ENCODE measurements around the gene RABGAP1L. TPM values are rescaled to one million over a fixed set of nuclear protein-coding genes. Genes with fewer than 3 reads are reported as not detected.

The RABGAP1L gene
- total and polyA plus RNA-seq, 2 of the 8 experiments (the other 6 are each of a cell fraction or from before 2014, with no cell fraction given): 33.3 to 156 TPM

DNA sequence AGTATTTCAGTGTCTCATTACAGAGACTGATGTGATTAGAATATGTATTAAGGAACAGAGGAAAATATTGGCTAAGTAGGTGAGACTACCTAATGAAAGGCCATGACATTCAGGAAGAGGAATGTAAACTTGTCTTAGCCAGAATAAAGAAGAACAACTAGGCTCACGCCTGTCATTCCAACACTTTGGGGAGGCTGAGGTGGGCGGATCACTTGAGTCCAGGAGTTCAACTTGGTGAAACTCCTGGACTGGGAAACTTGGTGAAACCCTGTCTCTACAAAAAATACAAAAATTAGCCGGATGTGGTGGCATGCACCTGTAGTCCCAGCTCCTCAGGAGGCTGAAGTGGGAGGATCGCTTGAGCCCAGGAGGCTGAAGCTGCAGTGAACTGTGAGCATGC, 825.6 kb downstream of the RABGAP1L start:
- no peak overlapping the region for H2BK12ac ChIP-seq (ENCODE audit: low read depth, low read length)
- no peak overlapping the region for H4K5ac ChIP-seq (ENCODE audit: insufficient read length, low read depth, low read length)
- no peaks in the 10 kb centered on the region; the same call in 1 of the 2 replicates for H3K79me1 ChIP-seq (ENCODE audit: low read depth, low read length)
- H2BK120ac ChIP-seq (replicated peaks; ENCODE audit: low read depth, low read length): no peak overlapping the region
- DNase-seq (ENCODE audit: low read depth in 1 of 2, low spot score in 2 of 2) (no peak), FAIRE-seq (no peak)
- H3K56ac ChIP-seq (replicated peaks; ENCODE audit: insufficient read length, low read depth, low read length): no peak overlapping the region
- no peak overlapping the region for H2BK20ac ChIP-seq (ENCODE audit: low read length)
- no peak overlapping the region for H2BK15ac ChIP-seq (ENCODE audit: low read length)
- H3K27ac ChIP-seq (ENCODE audit: low read depth, low read length): no peak overlapping the region
- no peaks in the 10 kb centered on the region for H3K4me1 ChIP-seq (replicated peaks in 1 of 4; ENCODE audit: control insufficient read depth in 3 of 4, insufficient read depth in 4 of 4, low read length in 3 of 4)
- H3K4ac ChIP-seq (replicated peaks; ENCODE audit: insufficient read length, low read depth, low read length): no peak overlapping the region
- no peaks in the 10 kb centered on the region for H3K9me3 ChIP-seq (ENCODE audit: insufficient read depth in 2 of 2, low read depth in 1 of 2, low read length in 1 of 2)
- H3K27me3 ChIP-seq (replicated peaks in 1 of 4; ENCODE audit: control insufficient read depth in 3 of 4, extremely low read depth in 1 of 4, insufficient read depth in 3 of 4, low read length in 3 of 4): no peaks in the 10 kb centered on the region
- H3K23me2 ChIP-seq (ENCODE audit: low read depth, low read length): no peaks in the 10 kb centered on the region
- no peak overlapping the region for H4K8ac ChIP-seq (ENCODE audit: extremely low read depth, insufficient read depth, low read length)
- 100% methylated on average over 4 of the region's 4 CpGs; no CpG with 5 or more reads in 1 of the 2 experiments for WGBS, 2 experiments (ENCODE audit: extremely low coverage in 1 of 2, insufficient coverage in 1 of 2, insufficient read length in 1 of 2, insufficient replicate concordance in 2 of 2, low coverage in 1 of 2, low lambda C conversion rate in 2 of 2, missing lambda C conversion rate in 1 of 2)
- no peak overlapping the region for H3K4me2 ChIP-seq (ENCODE audit: insufficient read depth in 1 of 2, low read depth in 2 of 2, low read length in 2 of 2)
- no peak overlapping the region for H3K4me3 ChIP-seq (ENCODE audit: extremely low read depth in 1 of 4, insufficient read depth in 2 of 4, low read depth in 3 of 4, low read length in 4 of 4)
- H2AK5ac ChIP-seq (ENCODE audit: low read depth, low read length): no peak overlapping the region
- H3K23ac ChIP-seq (ENCODE audit: insufficient read length): no peak overlapping the region
- no peak overlapping the region for H3K18ac ChIP-seq (ENCODE audit: extremely low read depth, low read length)
- H4K91ac ChIP-seq (replicated peaks; ENCODE audit: insufficient read length, low read length): no peak overlapping the region
- TF ChIP-seq POU5F1 (IDR thresholded peaks at IDR 0.05; ENCODE audit: low read depth, low read length) (no peak), RFX5 (IDR thresholded peaks at IDR 0.05; ENCODE audit: borderline replicate concordance, low read depth, low read length) (no peak)
- no peaks in the 10 kb centered on the region for H3K79me2 ChIP-seq (ENCODE audit: control insufficient read depth in 1 of 2, insufficient read depth in 2 of 2, low read length in 2 of 2)
- no peak overlapping the region for H3K9ac ChIP-seq (replicated peaks in 1 of 4; ENCODE audit: extremely low read depth in 1 of 4, low read depth in 3 of 4, low read length in 3 of 4)
- no peak overlapping the region for H3K14ac ChIP-seq (ENCODE audit: insufficient read length)
- no peak overlapping the region for H2AFZ ChIP-seq (ENCODE audit: low read length)
- H4K20me1 ChIP-seq (replicated peaks in 1 of 2; ENCODE audit: control insufficient read depth in 1 of 2, insufficient read depth in 2 of 2, low read length in 2 of 2): no peaks in the 10 kb centered on the region
- H2BK5ac ChIP-seq (ENCODE audit: low read depth, low read length): no peak overlapping the region
- peaks cover 20 to 89% (median 64%) of the 10 kb centered on the region in 4 experiments for H3K36me3 ChIP-seq (ENCODE audit: control insufficient read depth in 2 of 4, insufficient read depth in 4 of 4, low read length in 3 of 4)
- CTCF ChIA-PET (ENCODE audit: partially characterized antibody): interaction anchor here (0.8 to 6.8 kb wide), 12 partner anchors 8 to 237 kb away, joined by 3 to 66 read pairs (median 5); no protein-coding TSS in a partner anchor
- POLR2A ChIA-PET (ENCODE audit: partially characterized antibody): interaction anchor here (0.6 to 4.2 kb wide), 4 partner anchors 11 to 209 kb away, joined by 3 to 38 read pairs (median 6); partner anchors contain the start of gene CACYBP

Measured in H1 (cell line).